ENCODE data around the gene CREB1.
A peak's percentile ranks its signal among the peaks of the same experiment; 100 is the strongest.

The CREB1 gene

DNA sequence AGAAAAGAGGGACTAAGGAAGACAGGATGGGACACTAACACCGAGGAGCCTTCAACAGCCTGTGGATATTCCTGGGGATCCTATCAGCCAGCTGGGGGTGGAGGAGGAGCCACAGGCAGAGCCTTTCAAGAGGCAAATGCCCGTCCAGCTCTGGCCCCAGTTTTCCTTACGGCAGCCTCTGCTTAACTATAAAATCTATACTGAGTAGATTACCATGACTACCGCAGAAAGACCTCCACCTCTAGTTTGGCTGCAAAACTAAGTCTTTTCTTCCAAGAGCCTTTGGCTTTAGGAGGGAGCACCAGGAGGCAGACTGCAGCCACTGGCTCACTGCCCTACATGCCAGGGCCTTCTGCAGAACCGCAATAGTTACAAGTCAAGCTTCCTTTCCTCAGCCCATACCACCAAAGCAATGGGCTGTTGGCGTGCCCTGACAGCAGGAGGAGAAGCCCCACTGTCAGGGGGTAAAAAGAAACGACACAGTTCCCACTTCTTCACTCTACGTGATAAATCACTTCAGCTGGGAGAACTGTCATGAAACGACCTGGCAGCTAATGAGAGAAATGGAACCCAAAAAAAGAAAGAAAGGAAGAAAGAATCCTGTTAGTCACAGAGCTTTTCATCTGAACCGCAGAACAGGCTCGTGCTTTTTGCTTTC lies 25.1 kb upstream of the CREB1 start:
- DNase-seq (ENCODE audit: low read depth in 2 of 2), result no peak

DNA sequence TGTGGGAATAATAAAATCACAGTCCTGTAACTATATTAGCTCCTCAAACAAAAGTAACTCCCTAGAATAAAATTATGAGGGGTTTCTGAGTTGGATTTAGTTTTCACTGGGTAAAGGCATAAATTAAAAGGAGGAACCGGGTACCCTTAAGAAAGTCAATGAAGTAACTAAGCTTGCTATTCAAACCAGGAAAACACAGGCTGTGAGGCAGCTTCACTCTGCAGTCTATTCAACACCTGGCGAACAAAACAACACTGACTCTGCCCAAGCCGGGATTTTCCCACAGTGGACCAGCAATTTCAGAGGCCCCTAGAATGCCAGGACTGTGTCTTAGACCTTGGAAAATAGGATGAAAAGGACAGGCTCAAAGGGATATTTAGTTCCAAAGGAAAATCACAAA lies 24.6 kb upstream of the CREB1 start:
- DNase-seq (ENCODE audit: low read depth in 2 of 2), result no peak

DNA sequence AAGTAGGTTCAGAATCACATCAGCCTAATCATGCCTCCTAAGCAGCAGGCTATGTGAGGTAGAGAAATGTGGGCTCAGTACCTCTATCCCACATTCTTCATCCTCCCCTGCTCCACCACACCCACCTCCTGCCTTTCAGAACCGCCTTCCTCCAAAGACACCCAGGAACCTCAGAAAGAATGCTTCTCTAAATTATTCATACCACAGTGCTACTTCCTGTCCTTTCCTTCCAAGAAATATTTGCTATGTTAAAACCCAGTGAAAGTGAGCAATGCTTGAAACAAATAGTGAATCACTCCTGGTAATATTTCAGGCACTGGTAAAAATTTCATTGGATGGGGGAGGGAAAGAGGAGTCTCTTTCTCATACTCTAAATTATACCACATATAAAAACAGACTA lies 24.0 kb upstream of the CREB1 start:
- DNase-seq (ENCODE audit: low read depth in 2 of 2), result no peak

DNA sequence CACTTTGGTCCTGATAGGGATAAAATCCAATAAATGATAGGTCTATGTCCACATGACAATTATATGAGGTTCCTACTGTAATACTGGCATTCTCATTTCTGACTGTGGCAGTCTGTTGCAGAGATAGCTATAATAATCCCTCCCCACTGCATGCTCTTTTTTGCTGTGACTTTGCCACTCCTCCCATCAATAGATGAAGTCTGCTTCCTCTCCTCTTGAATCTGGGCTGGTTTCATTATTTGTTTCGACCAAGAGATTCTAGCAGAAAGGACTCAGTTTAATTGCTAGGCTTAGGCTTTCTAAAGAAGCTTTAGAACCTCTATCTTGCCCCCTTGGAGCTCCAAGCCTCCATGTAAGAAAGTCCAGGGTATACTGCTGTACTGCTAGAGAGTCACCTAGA lies 23.3 kb upstream of the CREB1 start:
- DNase-seq (ENCODE audit: low read depth in 2 of 2), result no peak

DNA sequence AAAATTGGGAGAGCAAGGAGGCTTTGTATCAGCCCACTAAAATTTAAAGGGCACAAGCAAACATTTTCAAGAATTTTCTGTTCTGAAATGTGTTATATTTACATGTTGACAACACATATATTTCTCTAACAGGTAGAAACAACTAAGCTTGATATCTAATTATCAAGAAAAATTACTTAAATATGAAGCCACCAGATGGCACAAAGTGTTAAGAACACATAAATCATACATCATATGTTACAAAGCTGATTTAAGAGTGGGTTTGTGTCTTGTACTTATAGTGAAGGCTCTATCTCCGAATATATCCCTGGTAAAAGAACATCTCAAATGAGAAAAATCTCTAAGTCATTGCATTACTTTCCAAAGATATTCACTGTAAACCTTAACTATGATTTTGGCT lies 19.6 kb upstream of the CREB1 start:
- no peak for DNase-seq (ENCODE audit: low read depth in 2 of 2)

DNA sequence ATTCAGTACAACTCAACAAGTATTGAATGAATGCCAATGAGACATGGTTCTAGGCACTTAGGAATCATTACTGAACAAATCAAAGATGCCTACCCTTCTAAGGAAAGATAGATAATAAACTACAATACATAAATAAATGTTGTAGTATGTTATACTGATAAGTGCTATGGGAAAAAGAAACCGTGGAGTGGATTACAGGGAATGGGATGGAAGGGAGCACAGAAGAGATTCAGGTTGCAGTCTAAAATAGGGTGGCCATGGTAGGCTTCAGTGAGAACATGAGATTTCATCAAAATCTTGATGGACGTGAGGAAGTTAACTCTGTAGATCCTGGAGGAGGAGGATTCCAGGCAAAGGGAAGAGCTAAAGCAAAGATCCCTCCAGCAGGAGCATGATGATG lies 17.9 kb upstream of the CREB1 start:
- DNase-seq (ENCODE audit: low read depth in 2 of 2), result no peak

DNA sequence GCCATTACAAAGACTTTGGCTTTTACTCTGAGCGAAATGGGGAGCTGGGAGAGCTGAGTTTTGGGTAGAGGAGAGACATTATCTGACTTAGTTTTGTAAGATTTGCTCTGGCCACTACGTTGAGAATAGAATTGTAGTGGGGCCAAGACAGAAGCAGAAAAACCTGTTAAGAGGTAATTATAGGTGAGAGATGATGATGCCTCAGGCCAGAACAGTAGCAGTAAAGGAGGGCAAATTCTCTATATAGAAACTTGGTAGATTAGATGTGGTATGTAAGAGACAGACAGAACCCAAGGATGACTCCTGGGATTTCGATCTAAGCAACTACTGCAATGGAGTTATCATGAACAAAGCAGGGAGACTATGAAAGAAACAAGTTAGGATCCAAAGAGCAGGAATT lies 17.4 kb upstream of the CREB1 start:
- no peak for DNase-seq (ENCODE audit: low read depth in 2 of 2)

DNA sequence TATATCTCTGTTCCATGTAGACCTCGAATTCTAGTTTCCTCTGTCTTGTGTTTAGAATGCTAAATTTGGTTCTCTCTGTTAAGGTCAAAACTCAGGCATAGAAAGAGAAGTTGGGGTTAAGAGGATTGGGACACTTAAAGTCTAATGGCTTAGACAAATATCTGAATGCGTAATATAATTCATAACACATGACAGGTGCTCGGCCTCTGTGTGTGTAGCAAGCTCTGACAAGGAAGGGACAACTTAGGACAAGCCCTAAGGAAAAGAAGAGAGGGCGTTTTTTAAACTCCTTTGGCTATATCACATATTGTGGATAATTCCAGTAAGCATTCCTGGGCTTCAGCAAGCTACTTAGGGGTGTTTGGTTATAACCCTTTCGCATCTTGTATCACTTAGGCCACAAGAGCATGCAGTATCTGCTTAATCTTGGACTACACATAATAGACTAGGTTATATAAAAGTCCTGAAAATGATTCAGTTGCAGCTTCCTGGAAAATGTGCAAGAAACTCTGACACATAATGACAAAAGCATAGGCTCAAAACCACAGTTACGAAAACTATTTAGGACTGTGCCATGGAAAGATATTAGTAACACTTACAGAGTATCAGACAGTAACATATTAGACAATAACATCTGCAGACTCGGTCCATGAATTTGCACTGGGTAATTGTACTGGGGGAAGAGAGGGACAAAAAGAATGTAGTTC lies 16.1 kb upstream of the CREB1 start:
- DNase-seq (ENCODE audit: low read depth in 2 of 2), result no peak

DNA sequence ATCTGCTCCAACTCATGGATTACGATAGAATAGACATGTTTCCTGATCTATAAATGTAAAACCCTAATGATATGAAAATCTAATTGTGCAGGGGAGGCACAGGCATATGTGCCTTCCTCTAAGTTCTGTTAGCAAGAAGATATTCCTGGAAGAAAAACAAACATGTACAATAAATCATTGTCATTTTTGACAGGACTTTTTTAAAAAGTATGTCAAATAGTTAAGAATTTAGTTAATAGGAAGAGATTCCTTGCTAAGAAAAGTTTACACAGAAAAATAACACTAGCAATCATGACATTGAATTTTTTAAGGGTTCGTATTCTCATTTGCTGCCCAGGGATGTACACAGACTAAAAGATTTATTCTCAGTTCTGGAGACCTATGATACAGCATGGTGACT lies 15.3 kb upstream of the CREB1 start:
- no peak for DNase-seq (ENCODE audit: low read depth in 2 of 2)

DNA sequence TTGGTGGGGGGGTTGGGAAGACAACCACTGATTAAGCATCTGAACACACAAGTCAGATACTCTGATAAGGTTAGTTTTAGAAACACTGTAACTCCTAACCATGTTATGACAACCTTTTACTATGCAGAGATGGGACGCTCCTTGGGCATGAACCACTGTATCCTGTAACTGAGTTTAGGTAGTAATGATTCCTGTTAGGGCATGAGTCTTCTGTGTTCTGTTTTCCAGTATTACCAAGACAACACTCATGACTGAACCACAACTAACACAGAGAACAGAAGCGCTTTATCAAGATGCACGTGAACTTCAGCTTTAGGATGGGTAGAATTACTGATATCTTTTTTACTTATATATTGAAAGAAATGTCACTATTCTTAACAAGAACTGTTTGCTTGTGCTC lies 14.1 kb upstream of the CREB1 start:
- DNase-seq (ENCODE audit: low read depth in 2 of 2), result no peak

DNA sequence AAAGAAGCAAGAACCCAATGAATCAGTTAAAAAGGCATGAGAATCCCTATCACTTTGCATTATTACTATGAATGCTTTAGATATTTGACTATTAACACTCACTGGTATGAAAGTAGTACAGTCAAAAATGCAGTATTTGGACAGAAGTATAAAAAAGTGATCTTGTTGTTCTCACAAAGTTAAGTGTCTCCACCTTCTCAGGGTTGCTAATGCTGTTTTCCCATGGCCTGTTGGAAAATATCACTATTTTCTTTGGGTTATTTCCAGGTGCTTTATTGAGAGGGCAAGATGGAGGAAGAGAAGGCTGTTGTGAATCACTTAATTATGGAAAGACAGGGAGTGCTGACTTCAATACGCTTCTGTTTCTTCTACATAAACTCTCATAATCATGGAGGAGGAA lies 13.6 kb upstream of the CREB1 start:
- no peak for DNase-seq (ENCODE audit: low read depth in 2 of 2)

DNA sequence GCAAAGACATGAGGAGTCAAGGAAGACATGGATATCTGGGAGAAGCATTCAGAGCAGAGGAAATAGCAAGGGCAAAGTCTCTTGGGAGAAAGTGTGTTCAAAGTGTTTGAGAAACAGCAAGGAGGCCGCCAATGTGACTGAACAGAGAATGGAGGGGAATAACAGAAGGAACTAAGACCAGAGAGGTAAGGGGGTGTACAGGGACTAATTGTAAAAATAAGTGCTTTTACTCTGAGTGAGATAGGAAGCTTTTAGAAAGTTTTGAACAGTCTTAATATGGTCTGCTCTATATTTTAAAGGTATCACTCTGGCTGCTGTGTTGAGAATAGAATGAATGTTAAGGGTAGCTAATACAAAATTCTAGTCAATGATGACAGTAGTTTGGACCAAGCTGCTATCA lies 6.8 kb upstream of the CREB1 start:
- DNase-seq (ENCODE audit: low read depth in 2 of 2), result no peak

DNA sequence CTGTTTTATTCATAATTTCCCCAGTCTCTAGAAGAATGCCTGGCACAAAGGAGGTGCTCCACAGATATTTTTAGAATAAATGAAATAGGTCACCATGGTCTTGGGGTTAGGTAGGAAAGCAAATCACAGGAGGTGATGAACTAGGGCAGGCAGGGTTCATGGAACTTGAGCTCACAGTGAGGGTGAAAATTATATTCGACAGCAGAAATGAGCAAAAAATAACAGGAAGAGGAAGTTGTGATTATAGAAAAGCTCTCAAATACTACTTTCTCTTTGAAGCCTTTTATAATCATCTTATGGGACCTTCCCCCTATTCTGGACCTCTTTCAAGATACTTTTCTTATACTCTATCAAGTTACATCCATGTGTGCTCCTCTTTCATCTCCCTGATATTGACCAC lies 4.5 kb upstream of the CREB1 start:
- DNase-seq (ENCODE audit: low read depth in 2 of 2), result no peak

DNA sequence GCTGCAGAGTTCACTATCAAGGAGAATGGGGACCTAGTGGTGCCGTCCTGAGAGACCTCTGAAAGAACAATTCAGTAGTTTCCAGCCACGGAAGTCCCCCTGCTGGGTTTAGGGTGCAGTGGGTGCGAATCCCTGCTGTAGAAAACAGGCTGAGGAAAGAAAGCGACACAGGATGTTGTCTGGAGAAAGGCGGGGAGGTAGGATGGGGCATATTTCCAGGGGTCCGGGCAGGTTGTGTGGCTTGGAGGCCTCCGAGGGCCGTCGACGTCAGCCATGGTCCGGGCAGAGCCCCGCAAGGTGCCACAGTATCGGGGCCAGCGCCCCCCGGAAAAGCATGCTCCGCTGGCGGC lies 807 bp upstream of the CREB1 start:
- peak; percentile 35 to 38 for DNase-seq (ENCODE audit: low read depth in 2 of 2)

DNA sequence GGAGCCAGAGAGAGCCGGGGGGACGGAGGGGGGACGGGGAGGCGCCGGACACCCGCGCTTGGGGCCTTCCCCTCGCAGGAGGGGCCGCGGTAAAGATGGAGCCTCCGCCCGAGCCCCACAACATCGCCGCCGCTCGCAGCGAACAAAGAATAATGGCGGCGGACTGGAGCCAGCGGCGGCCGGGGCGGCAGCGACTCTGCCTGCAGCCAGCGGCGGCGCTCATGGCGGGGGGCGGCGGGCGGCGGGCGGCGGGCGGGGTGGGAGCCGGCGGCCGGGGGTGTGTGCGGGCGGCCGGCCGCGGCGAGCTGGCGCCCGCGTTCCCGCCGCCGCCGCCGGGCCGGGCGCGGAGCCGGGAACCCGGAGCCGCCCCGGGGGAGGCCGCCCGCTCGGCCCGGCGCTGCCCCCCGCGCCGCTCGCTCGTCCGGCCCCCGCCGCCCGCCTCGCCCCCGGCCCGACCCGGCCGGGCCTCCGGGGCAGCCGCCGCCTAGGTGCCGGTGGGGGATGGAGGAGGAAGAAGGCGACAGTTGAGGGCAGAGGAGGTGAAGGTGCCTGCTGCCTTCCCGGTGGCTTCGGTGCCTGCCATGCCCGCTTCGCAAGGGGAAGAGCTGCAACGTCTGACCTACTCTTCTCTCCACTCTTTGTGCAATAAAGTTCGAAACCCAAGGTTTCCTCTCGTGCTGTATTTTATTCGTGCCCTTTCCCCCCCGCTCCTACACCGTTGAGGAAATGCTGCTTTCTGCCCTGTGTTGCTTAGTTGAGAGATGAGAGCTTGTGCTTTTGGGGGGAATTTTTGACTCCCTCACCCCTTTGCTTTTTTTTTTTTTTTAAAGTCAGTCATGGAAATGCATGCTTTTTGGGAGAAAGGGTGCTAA lies 634 bp downstream of the CREB1 start:
- DNase-seq (ENCODE audit: low read depth in 2 of 2), result peak in 1 of 2 donors; percentile 9

DNA sequence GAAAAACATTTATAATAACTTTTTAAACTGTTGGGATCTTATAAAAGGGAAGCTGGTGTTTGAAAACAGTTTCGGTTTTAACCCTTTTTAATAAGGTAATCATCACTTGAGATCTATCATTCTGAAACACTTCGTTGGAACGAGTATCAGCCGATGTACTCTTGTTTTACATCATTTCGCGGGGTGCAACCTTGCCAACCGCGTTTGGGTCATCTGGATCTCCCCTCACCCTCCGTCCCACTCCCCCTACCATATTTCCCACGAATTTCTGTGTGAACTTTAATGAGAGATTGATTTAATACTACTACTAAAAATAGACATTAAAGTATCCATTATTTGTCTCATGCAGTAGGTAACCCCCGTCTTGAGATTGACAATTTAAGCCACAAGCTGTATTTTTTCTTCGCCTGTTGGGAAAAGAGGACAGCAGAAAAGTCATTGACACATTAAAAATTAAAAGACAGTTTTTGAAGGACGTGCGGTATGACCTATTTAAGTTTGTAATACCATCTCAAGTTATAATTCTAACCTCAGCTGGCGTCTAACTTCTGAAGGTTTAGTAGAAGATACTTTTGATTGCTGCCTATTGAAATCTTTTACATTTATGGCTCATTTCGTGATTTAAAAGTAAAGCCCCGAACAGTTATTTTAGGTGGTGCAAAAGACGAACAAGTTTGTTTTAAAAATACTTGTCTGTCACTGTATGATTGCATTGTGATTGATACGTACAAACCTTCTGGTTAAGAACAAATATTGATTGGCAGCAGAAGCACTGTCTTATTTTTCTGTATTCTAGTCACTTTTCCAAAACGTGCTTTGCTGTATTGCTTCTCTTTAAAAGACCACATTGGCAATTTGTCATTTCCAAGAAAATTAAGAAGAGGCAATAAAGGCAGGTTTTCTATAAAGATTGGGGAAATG lies 1.5 kb downstream of the CREB1 start:
- DNase-seq (ENCODE audit: low read depth in 2 of 2), result peak in 1 of 2 donors; percentile 38

DNA sequence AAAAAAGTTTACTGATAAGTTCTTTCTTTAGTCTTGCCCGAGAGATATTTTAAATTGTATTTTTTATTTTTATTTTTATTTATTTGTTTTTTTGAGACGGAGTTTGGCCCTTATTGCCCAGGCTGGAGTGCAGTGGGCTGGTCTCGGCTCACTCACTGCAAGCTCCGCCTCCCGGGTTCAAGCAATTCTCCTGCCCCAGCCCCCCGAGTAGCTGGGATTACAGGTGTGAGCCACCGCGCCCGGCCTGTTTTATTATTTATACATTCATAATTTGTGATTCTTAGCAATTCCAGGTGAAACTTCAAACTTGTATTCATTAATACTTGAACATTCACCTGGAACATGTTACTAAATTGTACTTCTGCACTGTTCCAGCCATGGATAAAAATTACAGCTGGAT lies 2.9 kb downstream of the CREB1 start:
- DNase-seq (ENCODE audit: low read depth in 2 of 2), result no peak

DNA sequence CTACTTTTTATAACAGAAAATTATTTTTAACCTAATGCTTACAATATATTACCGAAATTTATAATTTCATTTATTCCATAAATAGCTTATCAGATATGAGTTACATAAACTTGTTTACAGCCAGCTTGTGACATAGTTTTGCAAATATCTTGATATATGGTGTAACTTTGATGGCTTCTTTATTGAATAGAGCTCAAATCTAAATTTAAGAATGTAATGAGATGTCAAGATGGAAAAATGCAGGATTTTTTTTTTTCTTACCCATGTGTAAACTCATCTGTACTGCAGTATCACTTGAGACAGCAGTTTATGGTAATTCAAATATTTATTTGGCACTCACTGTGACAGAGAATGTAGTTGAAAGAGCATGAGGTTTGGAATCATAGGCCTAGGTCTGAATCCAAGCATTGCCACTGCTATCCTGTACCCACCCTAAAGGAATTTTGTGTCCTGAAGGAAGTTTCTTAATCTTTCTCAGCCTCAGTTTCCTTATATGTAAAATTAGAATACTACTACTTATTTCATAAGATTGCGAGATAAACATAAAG lies 3.8 kb downstream of the CREB1 start:
- no peak for DNase-seq (ENCODE audit: low read depth in 2 of 2)

DNA sequence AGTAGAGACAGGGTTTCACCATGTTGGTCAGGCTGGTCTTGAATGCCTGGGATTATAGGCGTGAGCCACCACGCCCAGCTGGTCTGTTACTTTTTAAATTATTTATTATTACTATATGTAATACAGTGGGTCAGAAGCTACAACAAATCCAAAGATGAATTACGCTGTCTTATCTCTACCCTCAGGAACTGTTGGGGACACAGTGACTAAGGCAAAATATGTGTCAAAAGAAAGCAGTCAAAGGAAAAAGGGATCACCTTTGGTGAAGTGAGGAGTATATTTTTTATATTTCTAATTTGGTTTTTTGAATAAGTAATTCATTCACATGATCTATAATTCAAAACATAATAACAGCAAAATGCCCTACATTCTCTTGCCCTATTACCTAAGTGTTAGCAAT lies 4.7 kb downstream of the CREB1 start:
- DNase-seq (ENCODE audit: low read depth in 2 of 2), result no peak

DNA sequence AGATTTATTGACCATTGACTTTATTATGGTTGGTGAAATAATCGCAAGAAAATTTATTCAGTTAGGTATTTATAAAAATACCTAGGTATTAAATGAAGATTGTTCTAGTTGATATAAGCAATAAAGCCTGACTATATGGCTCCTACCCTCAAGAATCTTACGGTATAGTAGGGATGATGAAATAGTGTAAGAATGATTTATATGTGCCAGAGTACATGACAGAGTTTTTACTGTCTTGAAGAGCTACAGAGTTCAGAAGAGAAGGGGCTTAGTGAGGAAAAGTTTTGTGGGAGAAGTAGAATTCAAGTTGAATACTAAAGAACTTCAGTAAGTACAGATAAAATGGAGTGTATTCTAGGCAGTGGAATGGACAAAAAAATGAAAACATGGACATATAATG lies 9.7 kb downstream of the CREB1 start:
- no peak for DNase-seq (ENCODE audit: low read depth in 2 of 2)

DNA sequence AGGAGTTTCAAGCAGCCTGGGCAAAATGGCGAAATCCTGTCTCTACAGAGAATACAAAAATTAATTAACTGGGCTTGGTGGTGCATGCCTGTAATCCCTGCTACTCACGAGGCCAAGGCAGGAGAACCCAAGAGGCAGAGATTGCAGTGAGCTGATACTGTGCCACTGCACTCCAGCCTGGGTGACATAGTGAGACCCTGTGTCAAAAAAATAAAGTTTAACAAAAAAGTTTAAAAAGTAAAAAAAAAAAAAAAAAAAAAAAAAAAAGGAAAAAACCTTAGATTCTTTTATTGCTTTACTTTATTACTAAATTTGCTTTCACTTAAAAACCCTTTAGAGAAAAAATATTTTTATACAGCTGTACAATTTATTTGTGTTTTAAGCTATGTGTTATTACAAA lies 10.7 kb downstream of the CREB1 start:
- DNase-seq (ENCODE audit: low read depth in 2 of 2), result no peak

DNA sequence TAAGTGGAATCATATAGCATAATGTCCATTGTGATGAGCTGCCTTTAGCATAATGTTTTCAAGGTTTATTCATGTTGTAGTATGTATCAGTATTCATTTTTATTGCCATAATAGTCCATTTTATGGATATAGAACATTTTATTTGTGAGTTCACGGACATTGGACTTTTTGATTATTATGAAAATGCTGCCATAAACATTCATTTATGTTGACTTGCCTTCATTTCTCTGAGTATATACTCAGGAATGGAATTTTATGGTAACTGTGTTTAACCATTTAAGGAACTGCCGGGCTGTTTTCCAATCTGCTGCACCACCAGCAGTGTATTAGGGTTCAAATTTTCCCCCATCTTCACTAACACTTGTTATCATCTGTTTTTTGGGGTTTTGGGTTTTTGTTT lies 12.2 kb downstream of the CREB1 start:
- DNase-seq (ENCODE audit: low read depth in 2 of 2), result no peak

Measured in stimulated activated CD4-positive, alpha-beta T cell treated with anti-CD3 and anti-CD28 coated beads, Interleukin-15, amount 100 ng/mL, for 48 hours (primary cell).